Lung microvascular endothelial cell (primary cell): Measurements from ENCODE around the gene TMEM271. TPM values are rescaled to one million over a fixed set of nuclear protein-coding genes. Genes with fewer than 3 reads are reported as not detected.
"Not testable (repeated sequence)": the region's sequence is repeated elsewhere in the genome, so short reads cannot be mapped to it uniquely, and the experiment has no call there.

ENCODE experiments used
- DNase-seq, 2 donors: peaks; one replicate each; pipeline versions ENCODE4 v3.0.0 to v3.0.0-alpha.2; 2010; ENCODE audit warnings: low read depth in 2 of 2
- total RNA-seq: library from RNA; depleted of rRNA; stranded (reverse); fragments of >200 nt; gene quantifications from 2 replicates; pipeline ENCODE4 v1.2.1, GENCODE V29; 2014

The TMEM271 gene
- total RNA-seq, 1 donor from 2014 or later = not detected

DNA sequence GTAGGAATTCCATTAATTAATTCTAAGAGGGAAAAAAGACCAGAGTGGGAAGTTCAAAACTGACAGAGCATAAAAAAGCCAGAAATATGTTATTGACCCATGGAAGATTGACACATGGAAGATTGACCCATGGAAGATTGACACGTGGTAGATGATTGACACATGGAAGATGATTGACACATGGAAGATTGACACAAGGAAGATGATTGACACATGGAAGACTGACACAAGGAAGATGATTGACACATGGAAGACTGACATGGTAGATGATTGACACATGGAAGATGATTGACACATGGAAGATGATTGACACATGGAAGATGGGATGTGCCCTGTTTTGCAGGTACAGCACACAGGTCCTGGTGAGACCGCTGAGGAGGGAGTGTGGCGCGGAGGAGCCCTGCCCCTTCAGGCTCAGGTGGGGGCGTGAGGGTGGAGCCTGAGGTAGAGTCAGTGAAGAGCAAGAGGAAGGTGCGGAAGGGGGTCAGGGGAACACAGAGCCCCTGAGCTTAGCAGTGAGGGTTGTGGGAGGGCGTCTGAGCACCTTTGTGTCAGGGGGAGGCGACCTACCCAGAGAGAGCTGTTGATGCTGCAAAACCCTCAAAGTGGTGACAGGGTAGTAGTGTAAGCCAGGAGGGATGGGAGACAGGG, 33.4 kb upstream of the TMEM271 start:
- DNase-seq = peak in 1 of 2 donors; percentile 0

DNA sequence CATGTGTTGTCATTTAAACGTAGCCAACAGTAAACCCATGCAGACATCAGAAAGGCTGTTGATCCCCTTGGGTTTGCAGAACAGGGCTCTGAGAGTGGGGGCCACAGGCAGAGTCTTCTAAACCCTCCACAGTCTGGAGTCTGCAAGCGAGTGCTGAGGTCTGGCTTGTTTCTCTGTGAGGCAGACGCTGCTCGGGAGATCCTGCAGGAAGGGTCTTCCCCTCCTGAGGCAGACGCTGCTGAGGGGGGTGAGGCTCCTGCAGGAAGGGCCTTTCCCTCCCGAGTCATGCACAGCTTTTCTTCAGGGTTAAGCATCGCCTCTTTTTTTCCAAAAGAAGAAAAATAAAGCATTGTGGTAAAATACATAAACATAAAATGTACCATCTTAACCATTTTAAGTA, 32.1 kb upstream of the TMEM271 start:
- DNase-seq = no peak

DNA sequence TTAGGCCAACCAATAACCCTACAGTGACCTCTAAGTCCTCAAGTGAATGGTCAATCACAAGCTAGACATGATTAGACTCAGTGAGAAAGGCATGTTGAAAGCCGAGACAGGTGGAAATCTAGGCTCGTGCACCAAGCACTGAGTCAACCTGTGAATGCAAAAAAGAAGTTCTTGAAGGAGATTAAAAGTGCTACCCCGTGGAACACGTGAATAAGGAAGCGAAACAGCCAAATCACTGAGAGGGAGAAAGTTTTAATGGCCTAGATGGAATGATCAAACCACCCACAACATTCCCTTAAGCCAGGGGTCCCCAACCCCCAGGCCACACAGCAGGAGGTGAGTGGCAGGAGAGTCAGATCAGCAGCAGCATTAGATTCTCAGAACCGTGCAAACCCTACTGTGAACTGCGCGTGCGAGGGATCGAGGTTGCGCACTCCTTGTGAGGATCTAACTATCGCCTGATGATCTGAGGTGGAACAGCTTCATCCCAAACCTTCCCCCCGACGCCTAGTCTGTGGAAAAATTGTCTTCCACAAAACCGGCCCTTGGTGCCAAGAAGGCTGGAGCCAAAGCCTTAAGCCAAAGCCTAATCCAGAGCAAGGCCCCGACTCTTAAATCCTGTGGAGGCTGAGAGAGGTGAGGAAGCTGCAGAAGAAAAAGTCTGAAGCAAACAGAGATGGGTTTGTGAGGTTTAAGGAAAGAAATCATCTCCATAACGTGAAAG, 29.8 kb upstream of the TMEM271 start:
- DNase-seq = no peak

DNA sequence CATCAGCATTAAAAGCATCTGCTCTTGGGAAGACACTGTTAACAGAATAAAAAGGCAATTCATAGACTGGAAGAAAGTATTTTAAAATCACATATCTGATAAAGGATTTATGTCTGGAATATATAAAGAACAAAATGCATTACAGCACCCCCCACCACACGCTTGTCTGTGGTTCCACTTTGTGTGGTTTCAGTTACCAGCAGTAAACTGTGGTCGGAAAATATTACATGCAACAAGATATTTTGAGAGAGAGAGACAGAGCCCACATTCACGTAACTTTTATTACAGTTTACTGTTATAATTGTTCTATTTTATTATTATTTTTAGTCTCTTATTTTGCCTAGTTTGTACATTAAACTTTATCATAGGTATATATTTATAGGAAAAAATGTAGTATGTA, 28.0 kb upstream of the TMEM271 start:
- no peak for DNase-seq

DNA sequence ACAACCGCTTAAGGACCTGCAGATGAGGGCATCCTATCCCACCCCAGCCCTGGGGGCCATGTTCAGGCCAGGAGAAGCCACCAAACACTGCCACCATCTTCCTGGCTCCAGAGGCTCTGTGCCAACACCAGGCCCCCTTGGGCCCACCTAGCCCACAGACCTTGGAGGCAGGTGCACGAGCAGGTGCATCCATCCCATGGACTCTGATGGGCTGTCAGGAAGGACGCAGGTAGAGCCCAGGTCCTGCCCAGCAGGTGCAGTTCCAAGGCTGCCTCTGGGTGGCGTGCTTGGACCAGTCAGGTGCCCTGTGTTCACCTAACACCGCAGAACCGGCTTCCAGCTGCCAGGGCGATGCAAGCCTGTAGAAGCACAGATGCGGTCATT, 26.5 kb upstream of the TMEM271 start:
- DNase-seq = peak; percentile 47

DNA sequence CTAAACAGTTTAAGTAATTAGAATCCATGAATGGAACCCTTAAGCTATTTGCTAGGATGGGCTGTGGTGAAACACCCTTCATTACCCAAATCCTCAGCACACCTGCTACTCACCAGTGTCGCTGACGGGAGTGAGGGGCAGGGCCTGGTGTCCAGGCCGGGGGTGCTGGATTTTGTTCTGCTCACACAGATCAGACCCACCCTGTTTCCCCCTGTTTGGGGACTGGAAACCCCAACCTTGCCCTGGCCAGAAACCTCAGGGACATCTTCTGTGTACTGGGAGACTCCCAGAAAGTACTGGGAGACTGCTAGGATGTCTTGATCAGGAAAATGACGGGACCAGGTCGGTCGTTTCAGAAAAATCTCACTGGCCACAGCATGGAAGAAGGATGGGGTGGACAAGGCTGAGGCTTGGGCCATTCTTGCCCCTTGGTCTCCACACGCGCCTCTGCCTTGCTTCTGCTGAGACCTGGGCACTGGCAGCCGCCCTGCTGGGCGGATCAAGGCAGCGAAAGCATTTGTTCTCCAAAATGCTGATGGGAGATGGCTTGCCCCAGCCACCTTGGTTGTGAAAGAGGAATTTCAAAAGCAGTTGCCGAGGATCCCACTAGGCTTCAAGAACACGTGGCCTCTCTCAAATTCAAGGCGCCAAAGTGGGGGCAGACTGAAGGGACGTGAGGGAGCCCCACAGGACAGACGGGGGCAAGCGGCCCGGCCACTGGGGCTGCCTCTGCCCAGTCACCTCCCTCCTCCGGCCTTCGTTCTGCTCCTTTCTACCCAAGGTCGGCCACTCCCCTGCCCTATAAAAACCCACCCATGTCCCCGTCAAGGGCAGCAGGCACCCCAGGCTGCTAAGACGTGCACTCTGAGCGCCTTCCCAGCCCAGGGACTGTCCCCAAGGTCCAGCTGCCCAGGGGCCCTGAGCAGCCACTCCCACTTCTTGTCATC, 25.8 kb upstream of the TMEM271 start:
- DNase-seq = no peak

DNA sequence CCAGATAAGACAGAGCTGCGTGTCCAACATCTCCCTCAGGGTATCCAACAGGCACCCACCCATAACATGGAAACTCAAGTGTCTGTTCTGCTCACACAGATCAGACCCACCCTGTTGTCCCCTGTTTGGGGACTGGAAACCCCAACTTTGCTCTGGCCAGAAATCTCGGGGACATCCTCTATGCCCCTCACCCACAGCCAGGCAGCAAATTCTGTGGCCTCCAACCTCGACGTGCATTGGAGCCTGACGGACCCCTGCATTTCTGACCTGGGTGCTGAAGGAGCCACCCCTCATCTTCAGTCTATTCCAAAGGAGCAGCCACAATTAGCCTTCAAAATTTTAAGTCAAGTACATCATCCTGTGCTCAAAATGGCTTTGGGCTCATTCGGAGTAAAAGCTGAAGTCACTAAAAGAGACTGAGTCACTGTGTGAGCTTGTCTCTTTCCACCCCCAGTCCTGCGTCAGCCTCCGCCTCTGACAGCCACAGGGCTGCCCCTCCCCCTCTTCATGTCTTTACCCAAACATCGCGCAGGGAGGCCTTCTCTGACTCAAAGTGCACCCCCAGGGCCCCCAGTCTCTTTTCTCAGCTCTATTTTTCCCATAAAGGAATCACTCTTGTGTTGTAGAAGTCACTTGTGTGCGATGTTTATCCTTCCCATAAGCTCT, 24.9 kb upstream of the TMEM271 start:
- DNase-seq = no peak

DNA sequence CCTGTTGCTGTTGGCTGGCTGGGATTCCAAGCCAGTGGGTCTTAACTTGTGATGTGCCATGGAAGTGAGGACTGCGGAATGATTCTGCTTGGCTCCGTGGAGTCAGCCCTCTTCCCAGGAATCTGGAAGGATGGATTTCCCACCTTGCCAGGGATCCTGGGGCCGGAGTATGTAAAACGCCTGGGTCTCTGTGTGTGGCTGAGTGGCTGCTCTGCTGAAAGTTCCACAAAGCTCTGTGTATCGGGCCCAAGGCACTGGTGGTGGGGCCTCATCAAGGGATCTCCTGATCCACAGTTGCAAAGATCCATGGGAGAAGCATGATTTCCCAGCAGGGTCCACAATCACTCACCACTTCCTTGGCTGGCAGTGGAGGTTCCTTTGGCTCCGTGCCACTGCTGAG, 24.1 kb upstream of the TMEM271 start:
- DNase-seq = no peak

DNA sequence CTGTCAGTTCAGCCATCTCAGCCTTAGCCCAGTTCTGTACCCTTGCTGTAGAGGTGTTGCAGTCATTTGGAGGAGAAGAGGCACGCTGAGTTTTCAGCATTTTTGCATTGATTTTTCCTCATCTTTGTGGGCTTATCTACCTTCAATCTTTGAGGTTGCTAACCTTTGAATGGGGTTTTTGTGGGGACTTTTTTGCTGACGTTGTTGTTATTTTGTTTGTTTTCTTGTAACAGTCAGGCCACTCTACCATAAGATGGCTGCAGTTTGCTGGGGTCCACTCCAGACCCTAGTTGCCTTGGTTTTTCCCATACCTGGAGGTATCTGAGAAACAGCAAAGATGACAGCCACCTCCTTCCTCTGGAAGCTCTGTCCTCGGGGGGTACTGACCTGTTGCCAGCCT, 22.8 kb upstream of the TMEM271 start:
- no peak for DNase-seq

DNA sequence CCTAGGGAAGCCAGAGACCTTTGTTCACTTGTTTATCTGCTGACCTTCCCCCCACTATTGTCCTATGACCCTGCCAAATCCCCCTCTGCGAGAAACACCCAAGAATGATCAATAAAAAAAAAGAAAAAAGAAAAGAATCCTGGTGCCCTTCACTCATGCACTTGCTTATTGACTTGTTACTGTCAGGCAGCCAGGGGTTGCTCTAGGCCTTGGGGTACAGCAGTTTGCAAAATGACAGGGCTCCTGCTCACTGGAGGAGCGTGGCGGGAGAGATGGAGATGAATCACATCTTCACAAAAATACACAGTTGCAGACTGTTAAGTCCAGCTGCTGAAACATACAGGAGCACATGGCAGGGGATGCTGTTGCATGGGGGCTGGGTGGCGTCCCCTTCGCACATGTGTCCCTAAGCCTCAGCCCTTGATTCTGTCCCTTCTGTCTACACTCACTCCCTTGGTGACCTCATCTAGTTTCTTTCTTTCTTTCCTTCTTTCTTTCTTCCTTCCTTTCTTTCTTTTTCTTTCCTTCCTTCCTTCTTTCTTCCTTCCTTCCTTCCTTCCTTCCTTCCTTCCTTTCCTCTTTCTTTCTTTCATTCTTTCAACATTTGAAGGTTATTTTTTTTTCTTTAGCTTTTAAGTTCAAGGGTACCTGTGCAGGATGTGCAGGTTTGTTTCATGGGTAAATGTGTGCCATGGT, 16.9 kb upstream of the TMEM271 start:
- no peak for DNase-seq

DNA sequence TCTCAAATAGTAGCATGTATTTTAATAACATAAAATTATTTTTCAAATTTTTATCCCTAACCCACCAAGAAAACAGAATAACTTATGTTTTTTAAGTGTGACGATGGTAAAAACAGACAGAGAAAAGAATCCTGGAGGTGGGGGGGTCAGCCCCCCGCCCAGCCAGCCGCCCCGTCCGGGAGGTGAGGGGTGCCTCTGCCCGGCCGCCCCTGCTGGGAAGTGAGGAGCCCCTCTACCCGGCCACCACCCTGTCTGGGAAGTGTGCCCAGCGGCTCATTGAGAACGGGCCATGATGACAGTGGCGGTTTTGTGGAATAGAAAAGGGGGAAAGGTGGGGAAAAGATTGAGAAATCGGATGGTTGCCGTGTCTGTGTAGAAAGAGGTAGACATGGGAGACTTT, 16.1 kb upstream of the TMEM271 start:
- not testable (repeated sequence) for DNase-seq

DNA sequence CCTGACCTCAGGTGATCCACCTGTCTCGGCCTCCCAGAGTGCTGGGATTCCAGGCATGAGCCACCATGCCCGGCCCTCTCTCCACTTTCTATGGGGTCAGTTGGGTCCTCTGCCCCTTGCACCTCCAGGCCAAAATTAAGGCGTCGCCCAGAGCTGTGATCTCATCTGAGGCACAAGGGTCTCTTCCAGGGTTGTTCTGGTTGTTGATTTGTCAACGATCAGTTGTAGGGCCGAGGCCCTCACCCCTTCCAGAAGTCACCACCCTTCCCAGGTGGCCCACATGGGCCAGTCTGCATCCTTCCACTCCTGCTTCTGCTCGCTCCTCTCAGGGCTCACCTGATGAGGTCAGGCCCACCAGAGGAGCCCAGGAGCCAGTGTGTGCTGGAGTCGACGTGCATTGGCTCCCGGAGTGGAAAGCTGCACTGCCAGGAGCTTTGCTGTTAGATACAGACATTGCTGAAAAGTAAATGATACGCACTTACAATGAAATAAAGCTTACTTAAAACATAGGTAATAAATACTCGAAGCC, 14.3 kb upstream of the TMEM271 start:
- no peak for DNase-seq

DNA sequence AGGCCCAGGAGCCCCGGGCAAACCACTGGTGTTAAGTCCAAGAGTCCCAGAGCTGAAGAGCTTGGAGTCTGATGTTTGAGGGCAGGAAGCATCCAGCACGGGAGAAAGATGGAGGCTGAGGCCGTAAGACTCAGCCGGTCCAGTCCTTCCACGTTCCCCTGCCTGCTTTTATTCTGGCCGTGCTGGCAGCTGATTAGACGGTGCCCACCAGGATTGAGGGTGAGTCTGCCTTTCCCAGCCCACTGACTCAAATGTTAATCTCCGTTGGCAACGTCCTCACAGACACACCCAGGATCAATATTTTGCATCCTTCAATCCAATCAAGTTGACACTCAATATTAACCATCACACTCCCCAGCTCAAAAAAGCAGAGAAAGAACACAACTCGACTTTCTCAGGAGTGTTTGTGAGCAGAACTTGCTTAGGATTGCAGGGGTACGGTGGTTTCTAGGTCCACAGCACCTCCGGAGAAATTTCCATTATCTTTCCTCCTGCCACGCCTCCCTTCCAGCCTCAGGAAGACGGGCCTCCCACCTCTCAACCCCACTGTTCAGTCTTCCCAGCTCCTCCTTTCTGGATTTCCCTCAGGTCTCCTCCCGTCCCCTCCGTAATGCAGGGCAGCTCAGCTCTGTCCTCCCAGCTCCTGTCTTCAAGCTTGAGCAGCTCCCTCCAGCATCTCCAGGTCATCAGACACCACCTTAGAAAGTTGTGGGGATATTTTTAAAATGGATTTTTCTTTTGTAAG, 13.3 kb upstream of the TMEM271 start:
- DNase-seq = no peak

DNA sequence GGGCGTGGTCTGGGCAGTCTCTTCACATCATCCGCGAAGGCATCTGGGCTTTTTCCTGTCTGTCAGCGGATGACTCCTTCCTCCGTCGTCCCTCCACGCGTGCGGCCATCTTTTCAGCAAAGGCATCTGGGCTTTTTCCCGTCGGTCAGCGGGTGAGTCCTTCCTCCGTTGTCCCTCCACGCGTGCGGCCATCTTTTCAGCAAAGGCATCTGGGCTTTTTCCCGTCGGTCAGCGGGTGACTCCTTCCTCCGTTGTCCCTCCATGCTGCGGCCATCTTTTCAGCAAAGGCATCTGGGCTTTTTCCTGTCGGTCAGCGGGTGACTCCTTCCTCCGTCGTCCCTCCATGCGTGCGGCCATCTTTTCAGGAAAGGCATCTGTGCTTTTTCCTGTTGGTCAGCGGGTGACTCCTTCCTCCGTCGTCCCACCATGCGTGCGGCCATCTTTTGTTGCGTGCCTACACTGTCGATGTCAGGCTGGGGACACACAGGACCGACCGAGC, 12.3 kb upstream of the TMEM271 start:
- DNase-seq = no peak

DNA sequence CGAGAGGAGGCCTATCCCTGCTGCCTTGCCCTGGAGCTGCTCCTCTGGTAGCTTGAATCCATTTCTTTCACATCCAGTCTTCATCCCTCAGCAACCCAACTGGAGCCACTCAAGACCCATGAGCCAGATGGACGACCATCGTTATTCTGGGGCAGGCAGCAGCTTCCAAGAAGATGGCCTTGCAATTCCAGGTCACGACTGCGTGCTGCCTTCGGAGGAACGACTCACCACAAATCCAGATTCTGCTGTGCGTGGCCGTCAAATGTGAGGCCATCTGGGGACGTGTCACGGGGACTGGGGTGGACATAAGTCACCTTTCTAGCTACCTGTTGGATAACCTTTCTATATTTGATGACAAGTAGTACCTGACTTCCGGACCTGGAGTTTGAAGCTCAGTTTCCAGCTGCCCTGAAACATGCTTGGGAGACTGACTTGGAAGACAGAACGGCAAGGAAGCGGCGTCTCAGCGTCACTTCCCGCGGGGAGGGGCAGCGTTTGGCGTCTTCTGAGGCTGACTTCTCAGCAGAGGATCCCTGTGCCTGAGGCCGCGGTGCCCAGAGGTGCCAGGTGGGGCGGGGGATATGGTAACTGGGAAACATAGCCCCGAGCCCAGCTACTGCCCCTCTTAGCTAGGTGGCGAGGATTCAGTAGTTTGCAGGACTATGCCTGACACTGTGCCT, 11.7 kb upstream of the TMEM271 start:
- no peak for DNase-seq

DNA sequence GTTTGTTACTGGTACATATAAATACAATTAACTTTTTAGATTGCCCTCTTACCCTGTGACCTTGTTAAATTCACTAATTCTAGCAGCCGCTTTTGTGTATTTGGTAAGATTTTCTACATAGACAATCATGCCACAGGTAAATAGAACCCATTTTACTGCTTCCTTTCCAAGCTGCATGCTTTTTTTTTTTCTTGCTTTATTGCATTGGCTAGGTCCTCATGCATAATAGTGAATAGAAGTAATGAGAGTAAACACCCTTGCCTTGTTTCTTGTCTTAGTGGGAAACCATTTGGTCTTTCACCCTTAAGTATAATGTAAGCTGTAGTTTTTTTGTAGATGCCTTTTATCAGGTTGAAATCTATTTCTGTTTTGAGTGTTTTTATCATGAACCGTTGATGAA, 7.7 kb upstream of the TMEM271 start:
- no peak for DNase-seq

DNA sequence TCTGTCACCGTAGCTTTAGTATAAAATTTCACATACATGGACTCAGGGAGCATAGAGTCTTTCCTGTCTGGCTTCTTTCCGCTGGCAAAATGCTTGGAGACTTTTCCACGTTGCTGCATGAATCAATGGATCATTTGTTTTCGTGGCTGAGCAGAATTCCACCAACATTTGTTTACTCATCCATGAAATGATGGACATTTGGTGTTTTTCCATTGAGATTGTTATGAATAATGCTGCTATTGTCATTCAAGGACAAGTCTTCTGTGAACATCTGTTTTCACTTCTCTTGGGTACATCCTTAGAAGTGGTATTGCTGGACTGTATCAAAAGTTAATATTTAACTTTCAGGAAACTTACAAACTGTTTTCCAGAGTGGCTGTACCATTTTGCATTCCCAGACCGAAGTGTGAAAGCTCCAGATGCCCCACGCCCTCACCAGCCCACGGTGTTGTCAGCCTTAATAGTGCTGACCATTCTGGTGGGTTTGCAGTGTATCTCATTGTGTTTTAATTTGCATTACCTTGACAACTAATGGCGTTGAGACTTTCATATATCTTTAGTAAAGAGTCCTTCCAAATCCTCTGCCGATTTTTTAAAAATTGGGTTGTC, 5.8 kb upstream of the TMEM271 start:
- DNase-seq = no peak

DNA sequence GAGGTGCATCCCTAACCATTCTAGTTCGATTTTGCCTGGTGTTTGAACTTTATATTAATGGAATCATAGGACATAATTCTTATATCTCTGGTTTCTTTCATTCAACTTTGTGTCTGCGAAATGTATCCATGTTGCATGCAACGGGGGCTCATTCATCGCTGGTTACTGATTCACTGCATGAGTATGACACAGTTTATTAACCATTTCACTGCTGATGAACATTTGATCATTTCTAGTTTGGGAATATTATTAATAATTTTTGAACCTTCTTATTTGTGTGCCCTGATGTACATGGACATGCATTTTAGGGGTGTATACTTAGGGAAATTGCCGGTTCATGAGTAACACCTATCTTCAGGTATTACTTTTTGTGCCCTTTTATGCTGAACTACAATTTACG, 5.1 kb upstream of the TMEM271 start:
- DNase-seq = no peak
